NK-92 (cell line): ENCODE measurements around the gene ZNF319.

ENCODE experiments used
- DNase-seq: peaks from one replicate; lab custom pipeline; 2025; ENCODE audit not compliant: unreplicated experiment; lab: John Stamatoyannopoulos, UW

The ZNF319 gene

DNA sequence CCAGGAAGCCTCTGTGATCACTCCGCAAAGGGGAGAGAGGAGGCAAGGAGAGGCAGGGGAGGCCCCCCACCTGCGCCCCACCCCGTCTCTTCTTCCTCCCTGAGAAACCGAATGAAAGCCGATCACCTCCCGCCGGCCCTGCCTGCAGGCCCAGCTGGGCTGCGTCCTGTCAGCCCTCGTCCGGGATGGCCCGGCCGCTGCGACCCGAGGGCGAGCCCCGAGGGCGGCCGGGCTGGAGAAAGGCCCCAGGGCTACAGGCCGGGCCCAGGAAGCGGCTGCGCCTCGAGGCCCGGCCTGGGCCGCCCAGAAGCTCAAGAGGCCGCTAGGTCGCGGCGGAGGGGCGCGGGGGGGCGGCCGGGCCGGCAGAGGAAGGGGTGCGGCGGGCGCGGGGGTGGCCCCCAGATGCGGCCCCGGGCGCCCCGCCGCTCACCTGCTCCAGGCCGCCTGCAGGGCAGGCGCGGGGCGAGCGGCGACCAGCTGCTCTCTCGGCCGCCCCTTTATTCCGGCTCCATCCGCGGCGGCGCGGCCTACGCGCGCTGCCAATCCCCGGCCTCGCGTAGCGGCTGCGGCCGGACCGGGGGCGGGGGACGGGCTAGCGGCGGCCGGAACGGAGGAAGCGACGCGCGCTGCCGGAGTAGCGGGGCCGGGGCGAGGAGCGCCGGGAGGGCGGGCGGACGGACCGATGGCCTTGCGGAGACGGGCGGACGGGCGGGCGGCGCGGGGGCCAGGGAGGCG is at the start of gene ZNF319:
Gene ZNF319 (minus strand): TSS at position 702 of the 735 bp plus-strand sequence. CDS start 2,407 bp downstream, outside the sequence.
- no peak for DNase-seq

DNA sequence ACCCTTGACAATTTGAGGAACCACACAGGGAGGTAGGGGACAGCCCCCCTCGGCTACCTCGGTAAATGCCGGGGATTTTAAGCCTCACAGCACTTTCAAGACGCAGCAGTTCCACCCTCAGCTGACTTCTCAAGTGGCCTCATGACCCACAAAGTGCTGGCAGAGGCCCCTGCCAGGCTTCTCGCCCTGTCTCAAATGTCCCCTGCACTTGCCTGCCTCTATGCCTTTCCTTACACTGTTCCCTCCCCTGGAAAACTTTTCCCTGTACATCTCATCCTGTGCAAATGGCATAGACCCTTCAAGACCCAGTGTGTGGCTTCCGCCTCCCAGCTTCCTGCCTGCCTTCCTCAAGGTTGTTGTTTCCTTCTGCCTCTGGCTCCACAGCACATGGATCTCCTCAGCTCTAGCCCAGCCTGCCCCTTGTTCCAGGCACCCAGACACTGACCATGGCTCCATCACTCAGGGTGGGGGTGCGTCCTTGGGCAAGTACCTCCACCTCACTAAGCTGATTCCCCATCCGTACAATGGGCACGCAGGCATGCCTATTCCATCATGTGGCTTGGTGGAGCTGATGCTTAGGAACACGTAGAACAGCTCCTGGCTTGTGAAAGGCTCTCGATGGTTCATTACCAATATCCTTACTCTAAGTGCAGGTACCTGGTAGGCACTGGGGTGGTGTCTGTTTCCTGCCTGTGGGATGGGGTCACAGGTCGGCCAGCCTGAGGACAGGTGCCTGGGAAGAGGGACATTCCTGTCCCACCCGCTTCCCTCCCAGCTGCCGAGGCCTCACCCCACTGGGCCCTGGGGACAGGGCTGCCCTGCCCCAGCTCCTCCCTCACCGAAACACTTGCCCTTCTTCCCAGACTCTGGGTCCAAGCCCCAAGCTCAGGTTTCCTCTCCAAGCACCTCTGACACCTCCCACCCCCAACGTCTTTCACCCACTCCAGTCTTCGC is 49.0 kb upstream of the ZNF319 start:
- no peak for DNase-seq

DNA sequence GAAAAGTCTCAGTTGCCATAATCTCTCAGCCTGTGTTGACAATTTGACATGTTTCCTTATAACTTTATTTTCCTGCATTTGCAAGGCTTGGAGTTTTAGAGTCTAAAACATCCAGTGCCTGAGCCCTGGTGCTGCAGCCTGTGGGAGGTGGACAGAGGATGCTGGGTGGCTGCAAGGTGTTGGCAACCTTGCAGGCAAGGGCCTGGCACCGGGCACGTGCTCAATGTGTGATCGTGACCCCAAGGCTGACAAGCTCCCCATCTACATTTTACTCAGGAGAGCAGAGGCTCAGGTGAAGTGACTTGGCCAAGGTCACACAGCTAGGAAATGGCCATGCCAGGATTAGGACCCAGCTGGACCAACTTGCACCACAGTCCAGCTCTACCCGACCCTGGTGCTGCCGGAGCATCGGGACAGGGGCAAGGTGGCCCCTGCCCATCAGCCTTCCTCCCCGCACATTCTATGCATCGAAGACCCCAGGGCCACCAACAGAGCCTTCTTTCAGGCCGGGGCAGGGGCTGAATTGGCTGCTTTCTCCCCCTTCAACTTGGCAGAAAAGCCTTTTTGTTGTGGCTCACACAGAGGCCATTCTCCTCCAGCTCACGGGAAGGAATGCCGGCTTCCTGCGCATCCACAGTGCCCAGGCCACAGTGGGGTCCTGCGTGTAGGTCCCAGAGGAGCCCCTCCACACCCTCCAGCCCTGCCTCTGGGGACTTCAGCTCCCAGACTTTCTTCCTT is 48.2 kb upstream of the ZNF319 start:
- DNase-seq = no peak

DNA sequence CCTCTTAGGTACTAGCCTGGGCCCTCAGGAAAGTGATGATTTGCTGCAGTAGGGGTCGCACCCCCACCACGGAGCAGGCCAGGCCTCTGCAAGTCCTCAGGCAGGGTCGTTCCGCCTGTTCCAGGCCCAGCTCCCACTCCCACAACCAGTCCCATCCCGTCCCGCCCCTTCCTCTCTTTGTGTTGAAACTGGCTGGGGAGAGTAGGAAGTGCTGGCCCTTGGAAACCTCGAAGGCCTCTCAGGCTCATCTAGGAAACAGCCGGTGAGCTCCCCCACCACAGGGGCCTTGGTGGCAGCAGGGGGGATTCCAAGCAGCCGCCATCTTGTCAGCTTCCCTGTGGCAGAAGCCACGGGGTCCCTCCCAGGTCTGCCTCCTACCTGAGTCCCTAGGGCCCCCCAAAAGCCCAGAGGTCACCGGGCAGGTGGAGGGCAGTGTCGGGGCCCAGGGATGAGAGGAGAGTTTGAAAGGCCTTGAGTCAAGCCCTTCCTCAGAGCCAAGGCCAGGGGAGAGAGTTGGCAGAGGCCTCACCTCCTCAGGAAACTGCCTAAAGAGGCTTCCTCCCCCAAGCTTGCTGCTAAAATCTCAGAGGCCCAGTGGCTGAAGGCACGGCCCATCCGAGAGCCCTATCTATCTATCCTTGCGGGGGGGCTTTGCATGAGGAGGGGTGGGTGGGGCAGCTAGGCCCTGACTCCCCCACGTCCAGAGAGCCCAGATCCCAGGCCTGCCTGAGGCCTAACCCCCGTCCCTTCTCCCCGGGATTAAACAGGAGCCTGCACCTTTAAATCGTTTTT is 47.3 kb upstream of the ZNF319 start:
- no peak for DNase-seq

DNA sequence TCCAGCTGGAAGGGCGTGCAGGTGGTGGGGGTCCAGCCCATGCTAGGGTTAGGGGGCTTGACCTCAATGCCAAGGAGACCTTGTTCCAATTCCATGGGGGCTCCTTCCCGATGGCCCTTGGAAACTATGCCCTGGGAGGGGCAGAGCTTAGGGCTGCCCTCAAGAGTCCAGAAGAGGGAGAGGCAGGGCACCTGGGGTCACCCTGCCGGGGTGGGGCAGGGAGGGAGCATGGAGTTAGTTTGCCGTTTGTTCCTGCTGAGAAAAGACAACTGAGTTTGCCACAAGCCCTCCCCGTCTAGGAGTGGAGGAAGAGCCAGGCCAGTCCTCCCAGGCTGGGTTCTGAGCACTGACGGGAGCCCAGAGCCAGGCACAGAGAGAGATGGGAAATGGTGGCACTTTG is 46.5 kb upstream of the ZNF319 start:
- no peak for DNase-seq

DNA sequence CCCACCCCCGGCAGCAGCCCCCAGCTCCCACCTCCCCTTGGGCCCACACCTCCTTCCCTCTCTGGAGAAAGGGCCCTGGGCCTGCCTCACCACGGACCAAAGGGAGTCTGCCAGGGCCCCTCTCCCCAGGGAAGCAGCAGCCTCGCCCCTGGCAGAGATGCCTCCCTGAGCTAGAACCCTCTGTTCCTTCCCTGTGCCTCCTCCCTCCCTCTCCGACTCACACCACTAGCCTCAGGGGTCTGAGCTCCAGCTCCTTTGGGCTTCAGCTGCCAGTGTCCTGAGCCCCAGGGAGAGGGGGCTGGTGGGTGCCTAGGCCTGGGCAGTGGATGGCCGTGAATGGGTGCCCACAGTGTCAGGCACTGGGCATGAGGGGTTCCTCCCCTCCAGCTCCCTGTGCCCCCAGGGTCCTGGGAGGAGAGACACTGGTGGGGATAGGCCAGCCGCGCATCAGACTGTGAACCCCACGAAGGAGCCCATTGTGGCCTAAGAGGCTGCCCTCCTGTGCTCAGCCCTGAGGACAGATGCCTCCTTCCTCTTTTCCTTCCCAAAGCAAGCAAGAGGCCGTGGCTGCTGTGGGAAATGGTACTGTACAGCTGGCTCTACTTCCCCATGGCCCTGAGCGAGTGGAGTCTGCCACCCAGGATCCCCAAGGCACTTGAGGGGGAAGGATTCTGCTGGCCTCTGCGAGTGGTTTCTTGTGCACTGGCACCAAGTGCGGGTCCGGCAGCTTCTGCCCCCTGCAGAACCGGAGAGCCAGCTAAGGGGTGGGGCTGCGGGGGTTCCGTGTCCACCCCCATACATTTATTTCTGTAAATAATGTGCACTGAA is 45.8 kb upstream of the ZNF319 start:
- DNase-seq = no peak

DNA sequence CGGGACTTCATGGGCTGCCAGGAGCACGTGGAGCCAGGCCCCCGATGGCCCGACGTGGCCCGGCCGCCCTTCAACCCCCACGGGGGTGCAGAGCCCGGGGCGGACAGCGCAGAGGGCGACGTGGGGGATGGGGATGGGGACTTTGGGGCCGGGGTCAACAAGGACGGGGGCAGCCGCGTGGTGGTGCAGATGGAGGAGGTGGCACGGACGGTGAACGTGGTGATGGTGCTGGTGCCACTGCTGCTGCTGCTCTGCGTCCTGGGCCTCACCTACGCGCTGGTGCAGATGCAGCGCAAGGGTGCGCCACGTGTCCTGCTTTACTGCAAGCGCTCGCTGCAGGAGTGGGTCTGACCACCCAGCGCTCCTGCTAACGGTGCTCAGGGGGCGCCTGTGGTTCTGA is 44.6 kb upstream of the ZNF319 start:
- no peak for DNase-seq

DNA sequence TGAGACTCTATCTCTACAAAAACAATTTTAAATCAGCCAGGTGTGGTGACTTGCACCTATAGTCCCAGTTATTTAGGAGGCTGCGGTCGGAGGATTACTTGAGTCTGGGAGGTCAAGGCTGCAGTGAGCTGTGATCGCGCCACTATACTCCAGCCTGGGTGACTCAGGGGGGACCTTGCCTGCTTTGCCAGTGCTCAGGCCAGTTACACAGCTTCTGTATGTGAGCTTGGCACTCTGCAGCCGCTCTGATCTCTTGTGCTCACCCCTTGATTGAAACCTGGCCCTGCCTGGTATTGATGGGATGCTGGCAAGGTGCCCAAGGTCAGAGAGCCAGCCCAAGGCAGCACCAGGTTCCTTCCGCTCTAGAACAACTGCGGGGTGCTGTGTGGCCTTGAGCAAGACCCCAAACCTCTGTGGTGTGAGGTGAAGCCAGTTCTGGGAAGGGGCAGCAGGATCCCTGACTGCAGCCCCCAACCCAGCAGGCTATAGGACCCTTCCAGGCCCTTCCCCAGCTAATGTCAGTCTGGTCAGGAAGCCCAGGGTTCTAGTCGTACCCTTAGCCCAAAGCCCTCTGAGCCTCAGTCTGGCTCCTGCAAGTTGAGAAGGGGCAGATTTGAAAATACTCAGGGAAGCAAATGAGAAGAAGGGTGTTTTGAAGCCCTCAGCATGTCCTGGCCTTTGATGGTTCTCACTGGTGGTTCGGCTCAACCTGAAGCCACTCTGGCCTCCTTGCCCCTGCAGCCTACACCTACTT is 44.0 kb upstream of the ZNF319 start:
- no peak for DNase-seq

DNA sequence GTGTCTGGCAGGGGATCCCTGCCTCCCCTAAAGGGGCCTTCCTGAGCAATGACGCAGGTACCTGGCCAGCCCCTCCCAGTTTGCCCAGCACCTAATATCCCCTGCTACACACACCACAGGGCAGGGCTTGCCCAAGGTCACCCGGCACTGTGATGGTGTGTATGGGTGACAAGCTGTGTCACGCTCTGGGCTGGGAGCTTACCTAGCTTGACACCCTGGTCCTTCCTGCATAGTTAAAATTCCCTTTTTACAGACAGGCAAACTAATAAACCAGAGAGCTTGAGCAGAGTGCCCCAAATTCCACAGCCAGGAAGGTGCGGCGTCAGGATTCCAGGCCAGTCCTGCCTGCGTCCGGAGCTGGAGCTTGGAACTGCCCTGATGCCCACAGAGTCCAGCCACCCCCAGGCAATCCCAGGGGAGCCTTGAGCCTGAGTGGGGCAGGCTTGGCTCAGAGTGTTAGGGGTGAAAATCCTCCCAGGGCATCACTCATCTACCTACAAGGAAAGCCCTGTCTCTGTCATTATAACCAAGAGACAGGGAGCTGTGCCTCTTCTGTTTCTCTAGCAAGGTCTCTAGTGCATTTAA is 43.2 kb upstream of the ZNF319 start:
- DNase-seq = no peak

DNA sequence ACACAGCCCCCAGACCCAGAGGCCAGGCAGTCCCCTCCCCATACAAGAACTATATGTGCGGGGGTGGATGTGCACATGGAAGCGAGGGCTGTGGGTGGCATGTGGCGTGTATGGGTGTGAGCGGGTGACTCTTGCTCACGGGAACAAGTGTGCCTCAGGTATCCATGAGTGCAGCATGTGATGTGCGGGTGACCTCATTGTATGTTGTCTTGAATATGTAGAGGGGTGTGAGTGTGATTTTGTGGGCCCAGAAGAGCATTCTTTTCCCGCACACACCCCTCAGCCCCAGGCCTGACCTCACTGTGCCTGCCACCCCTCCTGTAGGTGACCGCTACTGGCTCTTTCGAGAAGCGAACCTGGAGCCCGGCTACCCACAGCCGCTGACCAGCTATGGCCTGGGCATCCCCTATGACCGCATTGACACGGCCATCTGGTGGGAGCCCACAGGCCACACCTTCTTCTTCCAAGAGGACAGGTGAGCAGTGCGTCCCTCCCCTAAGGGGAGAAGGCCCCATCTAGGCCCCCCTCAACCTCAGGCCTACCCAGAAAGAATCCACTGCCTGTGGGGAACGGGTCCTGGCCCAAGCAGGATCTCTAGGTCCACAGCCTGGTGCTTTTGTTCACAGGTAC is 42.5 kb upstream of the ZNF319 start:
- DNase-seq = no peak

DNA sequence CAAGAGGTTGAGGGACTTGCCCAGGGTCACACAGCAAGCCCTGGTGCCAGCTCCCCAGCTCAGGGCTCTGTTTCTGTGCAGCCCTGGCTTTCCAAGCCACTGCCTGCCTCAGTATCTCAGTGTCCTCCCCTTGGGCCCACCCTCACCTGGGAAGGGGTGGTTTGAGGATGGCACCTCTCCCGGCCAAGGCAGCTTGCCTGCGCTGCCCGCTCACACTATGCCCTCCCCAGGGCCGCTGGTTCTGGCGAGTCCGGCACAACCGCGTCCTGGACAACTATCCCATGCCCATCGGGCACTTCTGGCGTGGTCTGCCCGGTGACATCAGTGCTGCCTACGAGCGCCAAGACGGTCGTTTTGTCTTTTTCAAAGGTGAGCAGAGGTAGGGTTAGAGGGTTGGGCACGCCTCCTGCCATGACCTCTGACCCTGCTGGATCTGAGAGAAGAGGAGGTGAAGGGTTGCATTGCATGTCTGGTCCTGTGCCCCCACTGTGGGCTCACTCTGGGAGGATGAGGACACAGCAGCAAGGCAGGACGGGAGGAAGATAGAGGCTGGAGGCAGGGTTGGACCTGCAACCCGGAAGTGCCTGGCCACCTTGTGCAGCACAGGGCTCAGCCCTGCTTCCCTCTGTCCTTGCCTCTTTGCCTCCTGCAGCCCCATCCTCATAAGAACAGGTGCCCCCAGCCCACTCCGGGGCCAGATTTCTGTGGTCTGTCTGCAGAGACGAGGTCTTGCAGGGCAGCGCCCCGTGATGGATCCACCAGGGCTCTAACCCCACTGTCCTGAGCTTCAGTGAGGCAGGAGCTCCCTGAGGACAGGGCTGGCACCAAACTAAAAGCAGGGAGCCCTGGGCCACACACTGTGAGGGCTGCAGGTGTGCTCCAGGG is 41.8 kb upstream of the ZNF319 start:
- no peak for DNase-seq

DNA sequence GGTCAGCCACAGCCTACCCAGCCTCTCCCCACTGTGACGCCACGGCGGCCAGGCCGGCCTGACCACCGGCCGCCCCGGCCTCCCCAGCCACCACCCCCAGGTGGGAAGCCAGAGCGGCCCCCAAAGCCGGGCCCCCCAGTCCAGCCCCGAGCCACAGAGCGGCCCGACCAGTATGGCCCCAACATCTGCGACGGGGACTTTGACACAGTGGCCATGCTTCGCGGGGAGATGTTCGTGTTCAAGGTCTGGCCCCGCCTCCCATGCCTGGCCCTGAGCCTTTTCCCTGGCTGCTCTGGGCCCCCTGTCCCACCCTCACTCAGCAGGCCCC is 41.1 kb upstream of the ZNF319 start:
- no peak for DNase-seq

DNA sequence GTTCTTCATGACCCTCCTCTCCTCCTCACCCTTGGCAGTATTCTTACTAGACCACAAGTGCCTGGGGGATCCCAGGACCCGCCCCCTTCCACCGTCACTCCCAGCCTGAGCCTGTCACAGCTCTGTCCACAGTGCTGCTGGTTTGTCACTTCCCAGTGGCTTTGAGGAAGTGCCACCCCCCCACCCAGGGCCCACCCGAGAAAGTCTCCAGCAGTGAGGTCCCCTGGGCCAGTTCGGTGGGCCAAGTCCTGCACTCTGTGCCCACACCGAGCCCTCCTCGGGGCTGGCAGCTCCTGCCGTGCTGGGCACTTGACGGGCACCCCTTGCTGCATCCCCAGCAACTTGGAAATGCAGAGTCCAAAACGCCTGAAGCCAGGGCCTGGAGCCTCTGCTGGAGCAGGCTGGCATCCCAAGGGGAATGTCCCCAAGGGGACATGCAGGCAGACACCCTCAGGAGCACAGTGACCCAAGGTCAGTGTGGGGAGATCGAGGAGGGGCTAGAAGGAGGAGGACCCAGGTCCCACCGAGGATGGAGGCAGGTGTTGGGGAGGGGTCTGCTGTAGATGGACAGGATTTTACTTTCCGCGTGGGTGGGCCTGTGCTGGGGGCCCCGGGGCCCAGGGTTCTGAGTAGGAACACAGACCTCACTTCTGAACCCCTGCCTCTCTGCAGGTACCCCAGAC is 40.6 kb upstream of the ZNF319 start:
- no peak for DNase-seq

DNA sequence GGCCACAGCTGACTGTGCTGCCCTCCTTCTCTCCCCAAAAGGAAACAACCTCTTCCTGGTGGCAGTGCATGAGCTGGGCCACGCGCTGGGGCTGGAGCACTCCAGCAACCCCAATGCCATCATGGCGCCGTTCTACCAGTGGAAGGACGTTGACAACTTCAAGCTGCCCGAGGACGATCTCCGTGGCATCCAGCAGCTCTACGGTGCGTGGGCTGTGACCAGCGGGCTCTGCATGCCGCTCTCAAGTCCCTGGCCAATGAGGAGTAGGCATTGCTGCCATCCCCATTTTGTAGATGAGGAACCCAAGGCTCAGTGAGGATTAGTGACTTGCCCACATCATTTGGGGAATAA is 40.0 kb upstream of the ZNF319 start:
- DNase-seq = no peak

DNA sequence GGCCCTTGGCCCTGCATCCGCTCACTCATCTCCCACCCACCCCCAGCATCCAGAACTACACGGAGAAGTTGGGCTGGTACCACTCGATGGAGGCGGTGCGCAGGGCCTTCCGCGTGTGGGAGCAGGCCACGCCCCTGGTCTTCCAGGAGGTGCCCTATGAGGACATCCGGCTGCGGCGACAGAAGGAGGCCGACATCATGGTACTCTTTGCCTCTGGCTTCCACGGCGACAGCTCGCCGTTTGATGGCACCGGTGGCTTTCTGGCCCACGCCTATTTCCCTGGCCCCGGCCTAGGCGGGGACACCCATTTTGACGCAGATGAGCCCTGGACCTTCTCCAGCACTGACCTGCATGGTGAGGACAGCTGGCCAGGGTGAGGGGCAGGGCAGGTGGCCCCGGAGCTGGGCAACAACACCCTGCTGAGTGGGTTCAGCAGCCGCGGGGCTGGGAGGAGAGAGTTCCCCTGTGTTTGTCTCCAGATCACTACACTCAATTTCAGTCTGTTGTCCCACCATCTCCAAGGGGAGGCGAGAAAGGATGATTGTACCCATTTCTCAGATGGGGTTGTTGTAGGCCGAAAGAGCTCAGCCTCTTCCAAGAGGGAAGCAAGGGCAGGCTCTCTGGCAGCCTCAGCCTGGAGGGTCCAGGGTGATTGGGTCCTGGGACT is 39.5 kb upstream of the ZNF319 start:
- no peak for DNase-seq

DNA sequence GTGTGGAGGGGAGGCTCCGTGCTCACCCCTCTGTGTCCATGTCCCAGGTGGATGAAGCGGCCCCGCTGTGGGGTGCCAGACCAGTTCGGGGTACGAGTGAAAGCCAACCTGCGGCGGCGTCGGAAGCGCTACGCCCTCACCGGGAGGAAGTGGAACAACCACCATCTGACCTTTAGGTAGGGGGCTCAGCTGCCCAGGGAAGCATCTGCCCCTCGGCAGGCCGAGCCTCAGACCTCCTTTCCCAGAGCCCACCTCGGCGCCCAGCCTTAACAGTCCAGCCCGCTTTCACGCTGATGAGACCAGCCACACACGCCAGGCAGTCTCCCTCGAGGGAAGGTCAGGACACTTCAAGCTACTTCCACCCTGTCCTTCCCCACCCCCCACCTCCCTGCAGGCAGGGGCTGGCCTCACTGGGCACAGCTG is 37.8 kb upstream of the ZNF319 start:
- no peak for DNase-seq
